CD14-positive monocyte (primary cell): Measurements from ENCODE around the gene CBR3. TPM values are rescaled to one million over a fixed set of nuclear protein-coding genes. Genes with fewer than 3 reads are reported as not detected.
A peak's percentile ranks its signal among the peaks of the same experiment; 100 is the strongest.
"Not testable (repeated sequence)": the region's sequence is repeated elsewhere in the genome, so short reads cannot be mapped to it uniquely, and the experiment has no call there.

Experiments used
- DNase-seq, 3 donors: peaks; one replicate each; pipeline ENCODE4 v3.0.0-alpha.2; 2011 to 2022
- H2AFZ ChIP-seq: 2 replicates; pipeline ENCODE4 v1.6.0; 2012; ENCODE audit warnings: mild to moderate bottlenecking, low read depth, low read length, inconsistent platforms; ENCODE audit not compliant: insufficient read depth, poor library complexity, severe bottlenecking
- H3K27ac ChIP-seq, 2 donors: 1 replicate in 1 of 2; 2 replicates in 1 of 2; pipeline ENCODE4 v1.5.1; 2012 to 2013; ENCODE audit warnings: low read length in 2 of 2, control low read depth in 1 of 2, inconsistent platforms in 1 of 2, low read depth in 1 of 2, mild to moderate bottlenecking in 1 of 2
- H3K27me3 ChIP-seq, 2 donors: one replicate each; pipeline versions ENCODE4 v1.6.0 to v1.6.1; 2011 to 2013; ENCODE audit warnings: low read length in 2 of 2; ENCODE audit not compliant: control insufficient read depth in 2 of 2, insufficient read depth in 2 of 2
- H3K36me3 ChIP-seq, 2 donors: replicated peaks in 1 of 2; 1 replicate in 1 of 2; 2 replicates in 1 of 2; pipeline versions ENCODE4 v1.5.1 to v1.6.1; 2012 to 2013; ENCODE audit warnings: low read length in 2 of 2, control low read depth in 1 of 2, inconsistent platforms in 1 of 2, mild to moderate bottlenecking in 1 of 2; ENCODE audit not compliant: insufficient read depth in 2 of 2, control insufficient read depth in 1 of 2
- H3K4me1 ChIP-seq, 2 donors: 1 replicate in 1 of 2; 2 replicates in 1 of 2; pipeline versions ENCODE4 v1.5.1 to v1.6.1; 2012 to 2013; ENCODE audit warnings: low read length in 2 of 2, control low read depth in 1 of 2, inconsistent platforms in 1 of 2, mild to moderate bottlenecking in 1 of 2, moderate library complexity in 1 of 2; ENCODE audit not compliant: insufficient read depth in 2 of 2, control insufficient read depth in 1 of 2
- H3K4me2 ChIP-seq: replicated peaks from 2 replicates; pipeline ENCODE3; 2012; ENCODE audit warnings: low read length, moderate library complexity, mild to moderate bottlenecking; ENCODE audit not compliant: poor library complexity, severe bottlenecking; ENCODE audit errors: extremely low read depth
- H3K4me3 ChIP-seq, 3 experiments: fragments of 200-600 bp in 1 of 3; sonication (generic) in 1 of 3; replicated peaks in 1 of 3; 1 replicate in 2 of 3; 2 replicates in 1 of 3; pipeline ENCODE4 v1.5.1; 2011 to 2013; ENCODE audit warnings: low read length in 3 of 3, mild to moderate bottlenecking in 3 of 3, control low read depth in 2 of 3, low read depth in 2 of 3, inconsistent platforms in 1 of 3, moderate library complexity in 1 of 3
- H3K79me2 ChIP-seq: 2 replicates; pipeline ENCODE4 v1.6.0; 2012; ENCODE audit warnings: mild to moderate bottlenecking, control low read depth, inconsistent platforms, low read length, moderate library complexity; ENCODE audit not compliant: insufficient read depth
- H3K9ac ChIP-seq: 2 replicates; pipeline ENCODE4 v1.6.0; 2017; ENCODE audit warnings: low read length, mild to moderate bottlenecking; ENCODE audit not compliant: insufficient read depth, poor library complexity, severe bottlenecking
- H3K9me3 ChIP-seq, 2 donors: replicated peaks in 1 of 2; 1 replicate in 1 of 2; 2 replicates in 1 of 2; pipeline versions ENCODE4 v1.5.1 to v1.6.1; 2012 to 2013; ENCODE audit warnings: low read length in 2 of 2, control low read depth in 1 of 2; ENCODE audit not compliant: control insufficient read depth in 1 of 2, insufficient read depth in 1 of 2
- H4K20me1 ChIP-seq: 2 replicates; pipeline ENCODE4 v1.6.0; 2012; ENCODE audit warnings: mild to moderate bottlenecking, low read length, control low read depth, moderate library complexity; ENCODE audit not compliant: insufficient read depth
- H3K27ac Mint-ChIP-seq, 7 donors: one replicate each; pipeline ENCODE4 v1.8.0; 2020; ENCODE audit warnings: mild to moderate bottlenecking in 7 of 7, mixed read lengths in 7 of 7, moderate library complexity in 6 of 7, inconsistent platforms in 2 of 7
- H3K27me3 Mint-ChIP-seq, 3 donors: one replicate each; pipeline ENCODE4 v1.8.0; 2021 to 2022; ENCODE audit warnings: low read depth in 3 of 3, mild to moderate bottlenecking in 3 of 3, mixed read lengths in 3 of 3, moderate library complexity in 3 of 3, inconsistent platforms in 1 of 3
- H3K36me3 Mint-ChIP-seq, 2 donors: one replicate each; pipeline ENCODE4 v1.8.0; 2020; ENCODE audit warnings: mixed read lengths in 2 of 2, inconsistent platforms in 1 of 2, mild to moderate bottlenecking in 1 of 2
- H3K4me1 Mint-ChIP-seq: one replicate; pipeline ENCODE4 v1.8.0; 2020; ENCODE audit warnings: mild to moderate bottlenecking, mixed read lengths
- H3K4me3 Mint-ChIP-seq, 2 donors: one replicate each; pipeline ENCODE4 v1.8.0; 2020; ENCODE audit warnings: mild to moderate bottlenecking in 2 of 2, mixed read lengths in 2 of 2, moderate library complexity in 1 of 2
- H3K9me3 Mint-ChIP-seq, 7 donors: one replicate each; pipeline ENCODE4 v1.8.0; 2020 to 2022; ENCODE audit warnings: mixed read lengths in 7 of 7, mild to moderate bottlenecking in 6 of 7, moderate library complexity in 6 of 7, inconsistent platforms in 2 of 7
- WGBS: methylation state at CpG from one replicate; pipeline ENCODE4 v1.1.5; 2013; ENCODE audit warnings: missing lambda C conversion rate; ENCODE audit not compliant: insufficient coverage; 5-methylcytosine and 5-hydroxymethylcytosine counted together
- intact Hi-C, 2 donors: fragments of 100-400 bp; cut with micrococcal nuclease; formaldehyde crosslinking; loops; one replicate each; pipeline versions ENCODE4 v1.15.0 to v1.15.1; 2023
- polyA plus RNA-seq, 3 donors: library from polyadenylated mRNA; depleted of rRNA in 1 of 3; unstranded in 2 of 3; stranded (reverse) in 1 of 3; fragments of 300-500 nt in 2 of 3; fragments of >200 nt in 1 of 3; fragmentation: Illumina TruSeq in 2 of 3; gene quantifications; 1 replicate in 2 of 3; 2 replicates in 1 of 3; pipeline ENCODE4 v1.2.3, GENCODE V29; 2012 to 2021
- TF ChIP-seq, protein P1 (sequence below): fragments of 200-600 bp; IDR thresholded peaks from one replicate; pipeline ENCODE4 v1.8.0; 2022; ENCODE audit warnings: antibody characterized with exemption, mild to moderate bottlenecking

The CBR3 gene
- polyA plus RNA-seq, 3 donors = 0.32 to 0.40 TPM; not detected in 1

DNA sequence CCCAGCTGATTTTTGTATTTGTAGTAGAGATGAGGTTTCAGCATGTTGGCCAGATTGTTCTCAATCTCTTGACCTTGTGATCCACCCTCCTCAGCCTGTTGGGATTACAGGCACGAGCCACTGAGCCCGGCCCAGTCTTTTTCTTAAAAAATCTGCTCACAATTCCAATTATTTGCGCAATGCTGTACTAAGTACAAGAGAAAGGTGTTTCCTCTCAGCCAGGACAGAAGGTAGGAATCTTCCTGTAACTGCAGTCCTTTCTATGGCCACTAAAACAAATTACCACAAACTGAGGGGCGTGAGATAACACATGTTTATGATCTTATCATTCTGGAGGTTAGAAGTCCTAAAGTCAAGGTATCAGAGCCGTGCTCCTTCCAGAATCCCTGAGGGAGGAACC, 6.9 kb upstream of the CBR3 start:
- Histone ChIP-seq H3K4me2 (no peak overlapping the region), H3K27me3 (no peaks in the 10 kb centered on the region), H4K20me1 (no peaks in the 10 kb centered on the region), H3K4me1 (peaks cover 11 to 15% of the 10 kb centered on the region in 2 donors), H3K9me3 (no peaks in the 10 kb centered on the region), H3K79me2 (no peaks in the 10 kb centered on the region), H3K36me3 (no peaks in the 10 kb centered on the region), H3K9ac (no peak overlapping the region), H3K4me3 (no peak overlapping the region), H3K27ac (no peak overlapping the region), H2AFZ (no peak overlapping the region)
- no peak overlapping the region for H3K4me3 Mint-ChIP-seq
- no peaks in the 10 kb centered on the region for H3K36me3 Mint-ChIP-seq
- no peak overlapping the region for H3K27ac Mint-ChIP-seq
- H3K27me3 Mint-ChIP-seq = peaks cover 4 to 11% (median 9%) of the 10 kb centered on the region in 3 donors
- no peak for DNase-seq
- peaks cover 0 to 2% (median 0%) of the 10 kb centered on the region in 7 donors for H3K9me3 Mint-ChIP-seq
- peaks cover 19% of the 10 kb centered on the region for H3K4me1 Mint-ChIP-seq
- intact Hi-C loops = loop anchor here in 1 of 2 donors (5.0 kb wide), 1 partner anchor 84 kb away; no protein-coding TSS in a partner anchor
- 86% methylated on average over 1 of the region's 5 CpGs for WGBS
- TF ChIP-seq, protein P1, sequence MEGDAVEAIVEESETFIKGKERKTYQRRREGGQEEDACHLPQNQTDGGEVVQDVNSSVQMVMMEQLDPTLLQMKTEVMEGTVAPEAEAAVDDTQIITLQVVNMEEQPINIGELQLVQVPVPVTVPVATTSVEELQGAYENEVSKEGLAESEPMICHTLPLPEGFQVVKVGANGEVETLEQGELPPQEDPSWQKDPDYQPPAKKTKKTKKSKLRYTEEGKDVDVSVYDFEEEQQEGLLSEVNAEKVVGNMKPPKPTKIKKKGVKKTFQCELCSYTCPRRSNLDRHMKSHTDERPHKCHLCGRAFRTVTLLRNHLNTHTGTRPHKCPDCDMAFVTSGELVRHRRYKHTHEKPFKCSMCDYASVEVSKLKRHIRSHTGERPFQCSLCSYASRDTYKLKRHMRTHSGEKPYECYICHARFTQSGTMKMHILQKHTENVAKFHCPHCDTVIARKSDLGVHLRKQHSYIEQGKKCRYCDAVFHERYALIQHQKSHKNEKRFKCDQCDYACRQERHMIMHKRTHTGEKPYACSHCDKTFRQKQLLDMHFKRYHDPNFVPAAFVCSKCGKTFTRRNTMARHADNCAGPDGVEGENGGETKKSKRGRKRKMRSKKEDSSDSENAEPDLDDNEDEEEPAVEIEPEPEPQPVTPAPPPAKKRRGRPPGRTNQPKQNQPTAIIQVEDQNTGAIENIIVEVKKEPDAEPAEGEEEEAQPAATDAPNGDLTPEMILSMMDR = no peak

DNA sequence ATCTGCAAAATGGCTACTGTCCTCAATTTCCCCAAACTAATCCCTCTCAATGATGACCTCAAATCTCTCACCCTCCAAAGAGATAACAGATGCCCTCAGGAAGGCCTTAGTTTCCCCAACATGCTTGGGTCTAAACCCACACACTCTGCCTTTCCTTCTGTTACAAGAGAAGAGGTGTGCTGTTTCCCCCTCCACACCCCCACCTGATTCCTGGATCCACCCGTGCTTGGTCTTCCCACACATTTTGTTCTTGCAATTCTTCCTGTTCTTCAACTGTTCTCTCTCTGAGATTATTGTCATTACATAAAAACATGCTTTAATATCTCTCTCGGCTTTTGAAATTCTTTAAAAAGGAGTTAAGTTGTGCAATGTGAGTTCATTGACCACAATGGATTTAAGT, 5.7 kb upstream of the CBR3 start:
- H3K9ac ChIP-seq = no peak overlapping the region
- WGBS = no CpG with 5 or more reads among the region's 2 CpGs
- peaks cover 16 to 20% of the 10 kb centered on the region in 2 donors for H3K4me1 ChIP-seq
- DNase-seq = no peak
- H3K27me3 ChIP-seq = peaks cover 0 to 1% of the 10 kb centered on the region in 2 donors
- no peak overlapping the region for H2AFZ ChIP-seq
- no peaks in the 10 kb centered on the region for H3K79me2 ChIP-seq
- Mint-ChIP-seq H3K27me3 (peaks cover 7 to 14% (median 14%) of the 10 kb centered on the region in 3 donors), H3K36me3 (no peaks in the 10 kb centered on the region), H3K4me3 (peak overlapping the region; percentile 63 to 70), H3K9me3 (peaks cover 0 to 2% (median 0%) of the 10 kb centered on the region in 7 donors), H3K27ac (peak overlapping the region in 1 of 7 donors; percentile 35), H3K4me1 (peaks cover 24% of the 10 kb centered on the region)
- no peaks in the 10 kb centered on the region for H3K36me3 ChIP-seq
- no peaks in the 10 kb centered on the region for H3K9me3 ChIP-seq
- peak overlapping the region; percentile 1 for H3K4me2 ChIP-seq
- H3K4me3 ChIP-seq = no peak overlapping the region
- no peak overlapping the region for H3K27ac ChIP-seq
- intact Hi-C loops = loop anchor here in 1 of 2 donors (5.0 kb wide), 1 partner anchor 83 kb away; no protein-coding TSS in a partner anchor
- TF ChIP-seq, protein P1 = no peak
- H4K20me1 ChIP-seq = no peaks in the 10 kb centered on the region

DNA sequence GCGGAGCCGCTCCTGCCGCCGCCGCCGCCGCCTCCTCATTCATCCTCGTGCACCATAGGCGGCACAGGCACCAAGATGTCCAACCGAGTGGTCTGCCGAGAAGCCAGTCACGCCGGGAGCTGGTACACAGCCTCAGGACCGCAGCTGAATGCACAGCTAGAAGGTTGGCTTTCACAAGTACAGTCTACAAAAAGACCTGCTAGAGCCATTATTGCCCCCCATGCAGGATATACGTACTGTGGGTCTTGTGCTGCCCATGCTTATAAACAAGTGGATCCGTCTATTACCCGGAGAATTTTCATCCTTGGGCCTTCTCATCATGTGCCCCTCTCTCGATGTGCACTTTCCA, 4.5 kb upstream of the CBR3 start:
- peaks cover 30% of the 10 kb centered on the region for H3K4me1 Mint-ChIP-seq
- peaks cover 10 to 17% (median 13%) of the 10 kb centered on the region in 3 donors for H3K27me3 Mint-ChIP-seq
- H3K27ac ChIP-seq, H3K9ac ChIP-seq, H4K20me1 ChIP-seq, H3K27me3 ChIP-seq, DNase-seq, intact Hi-C loops, H3K9me3 Mint-ChIP-seq, H2AFZ ChIP-seq, H3K79me2 ChIP-seq, H3K36me3 ChIP-seq, H3K9me3 ChIP-seq, H3K36me3 Mint-ChIP-seq: not testable (repeated sequence)
- H3K4me3 Mint-ChIP-seq = peak overlapping the region; percentile 81 to 88
- Histone ChIP-seq H3K4me2 (peak overlapping the region; percentile 15), H3K4me3 (peak overlapping the region in 1 of 3 experiments; percentile 30), H3K4me1 (peaks cover 28 to 32% of the 10 kb centered on the region in 2 donors)
- 34% methylated on average over 4 of the region's 18 CpGs for WGBS
- peak overlapping the region in 1 of 7 donors; percentile 74 for H3K27ac Mint-ChIP-seq
